Smooth muscle cell of the brain vasculature (primary cell): Measurements from ENCODE around the gene RFNG.

Source experiments
- DNase-seq: peaks from one replicate; pipeline ENCODE4 v3.0.0-alpha.2; 2012; ENCODE audit warnings: low read depth, low spot score

RFNG gene

GRCh38 chr17:82025401-82026107 is 26.1 kb downstream of the RFNG start:
- DNase-seq: no peak

GRCh38 chr17:82024859-82025258 is 26.8 kb downstream of the RFNG start:
- no peak for DNase-seq

DNA sequence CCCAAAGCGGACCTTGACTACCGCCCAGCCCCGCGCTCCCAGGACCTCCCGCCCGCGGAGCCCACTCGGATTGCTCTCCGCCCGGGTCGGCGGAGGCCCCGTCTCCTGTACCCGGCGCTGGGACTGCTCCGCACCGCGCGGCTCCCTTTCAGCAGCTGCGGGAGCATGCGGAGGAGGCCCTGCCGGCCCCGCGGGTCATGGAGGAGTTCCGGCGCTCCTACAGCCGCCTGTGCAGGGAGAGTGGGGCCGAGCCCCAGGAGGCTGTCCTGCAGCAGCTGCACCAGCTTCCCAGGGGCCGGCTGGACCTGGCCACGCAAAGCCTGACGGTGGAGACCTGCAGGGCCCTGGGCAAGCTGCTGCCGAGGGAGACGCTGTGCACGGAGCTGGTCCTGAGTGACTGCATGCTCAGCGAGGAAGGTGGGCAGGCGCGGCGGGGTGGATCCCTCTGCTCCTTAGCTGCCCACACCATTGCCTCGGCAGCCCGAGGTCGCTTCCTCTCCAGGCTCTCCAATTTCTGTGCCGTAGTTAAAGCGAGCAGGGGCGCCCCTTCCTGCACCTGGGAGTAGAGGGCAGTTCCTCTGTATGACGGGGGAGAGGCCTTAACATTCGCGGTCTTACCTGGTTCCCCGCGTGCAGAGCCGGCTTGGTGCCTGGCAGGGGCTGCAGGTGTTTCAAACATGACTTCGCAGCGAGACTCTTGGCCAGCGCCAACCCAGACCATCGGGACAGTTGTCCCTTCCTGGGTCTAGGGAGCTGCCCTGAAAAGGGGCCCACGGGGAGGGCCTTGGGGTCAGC is 28.0 kb downstream of the RFNG start:
- DNase-seq: no peak

- DNase-seq: peak; percentile 99
These were observed 28.6 kb downstream of the RFNG start, which contains the start of gene LRRC45 for GRCh38 chr17:82022981-82023446. Gene LRRC45, plus strand, starts transcription at chr17:82023305. Its CDS starts 339 bp downstream, at chr17:82023644.

DNA sequence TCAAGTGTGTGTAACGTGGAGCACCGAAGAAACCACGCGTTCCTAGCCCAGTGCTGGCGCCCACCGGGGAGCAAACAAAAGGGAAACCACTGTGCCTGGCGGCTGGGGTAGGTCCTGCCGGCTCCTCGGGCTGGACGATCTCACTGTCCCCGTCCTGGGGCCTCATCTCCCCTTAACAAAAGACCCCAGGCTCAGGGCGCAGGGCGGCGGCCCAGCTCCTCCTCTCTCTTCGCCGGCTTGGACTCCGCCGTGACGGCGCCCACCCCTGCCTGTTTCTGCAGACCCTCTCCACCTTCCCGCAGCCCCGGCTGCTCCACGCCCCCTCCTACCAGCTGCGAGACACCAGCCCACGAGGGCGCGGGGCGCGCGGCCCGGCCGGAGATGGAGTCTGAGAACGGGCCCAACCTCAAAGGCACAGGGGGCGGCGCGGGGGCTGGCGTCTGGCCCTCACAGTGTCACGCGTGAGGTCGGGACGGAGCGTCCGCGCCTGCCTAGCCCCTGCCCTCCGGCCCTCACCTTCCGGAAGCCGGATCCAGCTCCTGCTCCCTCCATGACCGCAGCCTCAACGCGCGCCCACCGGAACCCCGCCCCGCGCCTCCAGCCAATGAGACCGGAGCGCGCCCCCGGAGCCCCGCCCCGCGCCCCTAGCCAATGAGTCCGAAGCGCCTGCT is 29.2 kb downstream of the RFNG start, which contains the start of gene CENPX:
Gene CENPX (minus strand): TSS at position 569 of the 671 bp plus-strand sequence. CDS start 17 bp downstream, at position 552.
- DNase-seq: no peak

GRCh38 chr17:82021900-82022309 is 29.7 kb downstream of the RFNG start:
- no peak for DNase-seq

- DNase-seq: no peak
These were observed 30.3 kb downstream of the RFNG start for GRCh38 chr17:82021107-82021899.

DNA sequence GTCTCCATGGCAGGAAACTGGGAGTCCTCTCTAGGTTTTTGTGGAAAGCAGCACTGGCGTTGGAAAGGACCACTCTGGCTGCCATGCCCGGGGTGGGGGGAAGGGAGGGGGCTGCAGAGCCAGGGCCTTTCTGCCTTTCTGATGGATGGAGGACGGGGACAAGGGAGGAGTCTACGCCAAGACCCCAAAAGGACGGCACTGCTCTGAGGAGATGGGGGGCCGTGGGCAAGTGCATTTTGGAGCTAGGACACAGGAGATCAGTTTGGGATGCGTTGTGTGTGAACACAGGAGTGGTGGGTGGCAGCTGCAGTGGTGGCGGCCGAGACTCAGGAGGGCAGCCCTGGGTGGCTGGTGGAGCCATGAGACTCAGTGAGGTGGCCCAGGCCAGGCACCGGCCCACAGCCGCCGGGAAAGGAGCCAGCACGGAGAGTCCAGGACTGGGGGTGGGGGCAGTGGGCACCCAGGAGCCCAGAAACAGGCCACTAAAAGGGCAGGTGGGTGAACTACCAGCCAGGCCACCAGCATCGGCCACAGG is 31.0 kb downstream of the RFNG start:
- DNase-seq: no peak

- no peak for DNase-seq
These were observed 31.7 kb downstream of the RFNG start for GRCh38 chr17:82019690-82020571.

GRCh38 chr17:82018989-82019689 is 32.5 kb downstream of the RFNG start:
- no peak for DNase-seq

DNA sequence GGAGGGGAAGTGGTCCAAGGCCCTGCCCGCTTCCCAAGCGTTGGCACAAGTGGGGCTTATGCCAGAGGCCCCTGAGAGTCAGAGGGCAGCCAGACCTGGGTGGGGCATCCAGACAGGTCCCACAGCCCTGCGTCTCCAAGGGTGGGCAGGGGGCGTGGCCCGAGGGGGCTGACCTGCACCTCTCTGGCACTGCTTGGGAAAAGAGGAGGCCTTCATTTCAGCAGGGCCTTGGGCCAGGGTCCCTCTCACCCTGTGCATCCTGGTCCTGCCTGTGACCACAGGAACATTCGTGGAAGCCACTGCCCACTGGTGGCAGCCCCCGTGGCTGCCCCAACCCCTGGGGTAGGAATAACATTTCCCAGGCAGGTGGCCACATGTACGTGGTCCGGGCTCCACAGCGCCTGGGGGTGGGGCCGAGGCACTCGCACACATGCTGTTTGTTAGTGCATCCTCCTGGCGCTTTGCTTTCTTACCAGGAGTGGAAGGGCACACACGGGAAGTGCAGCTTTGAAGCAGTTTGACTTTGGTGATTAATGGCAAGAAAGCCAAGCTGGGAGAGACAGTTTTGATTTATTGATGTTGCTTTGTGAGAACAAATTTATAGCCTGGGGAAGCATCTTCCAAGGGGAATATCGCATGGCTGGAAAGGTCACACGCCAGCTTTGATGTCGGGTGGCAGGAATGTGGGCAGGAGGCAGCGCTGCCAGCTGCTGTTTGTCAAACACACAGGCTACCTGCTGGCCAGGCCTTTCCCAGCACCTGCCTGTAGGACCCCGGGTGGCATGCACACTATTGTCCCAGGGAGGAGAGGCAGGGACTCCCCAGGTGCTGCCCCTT is 33.2 kb downstream of the RFNG start:
- no peak for DNase-seq

- DNase-seq: no peak
These were observed 33.9 kb downstream of the RFNG start for GRCh38 chr17:82017612-82018151.

- DNase-seq: no peak
These were observed 34.6 kb downstream of the RFNG start for GRCh38 chr17:82016875-82017459.

- DNase-seq: no peak
These were observed 35.3 kb downstream of the RFNG start for GRCh38 chr17:82016061-82016874.

DNA sequence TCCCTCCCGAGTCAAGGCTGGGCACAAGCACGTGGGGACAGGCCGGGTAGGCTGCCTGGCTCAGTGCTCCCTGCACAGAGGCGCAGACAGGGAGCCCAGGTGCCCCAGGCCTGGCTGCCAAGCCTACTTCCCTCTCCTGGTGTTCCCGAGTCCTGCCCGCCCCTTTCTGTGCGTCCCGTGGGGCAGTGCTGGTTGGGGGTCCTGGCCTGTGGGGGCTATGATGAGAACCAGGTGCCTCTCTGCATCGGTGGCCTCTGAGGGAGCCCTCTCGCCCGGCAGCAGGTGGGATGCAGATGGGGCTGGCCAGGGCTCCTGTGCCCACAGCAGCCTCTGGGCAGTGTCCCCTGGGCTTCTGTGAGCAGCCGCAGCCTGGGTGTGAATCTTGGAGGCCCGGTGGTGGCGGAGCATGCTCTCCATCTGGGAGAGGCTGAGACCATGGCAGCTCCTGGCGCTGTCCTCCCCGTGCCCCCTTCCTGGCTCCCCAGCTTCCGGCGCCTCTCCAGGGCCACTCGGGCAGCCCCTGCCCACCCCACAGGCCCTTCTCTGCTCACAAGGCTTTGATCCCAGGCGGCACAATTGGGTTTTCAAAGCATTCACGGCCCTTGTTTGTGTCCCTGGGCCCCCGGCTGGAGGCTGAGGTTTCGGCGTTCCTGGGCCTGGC is 36.2 kb downstream of the RFNG start:
- DNase-seq: no peak

DNA sequence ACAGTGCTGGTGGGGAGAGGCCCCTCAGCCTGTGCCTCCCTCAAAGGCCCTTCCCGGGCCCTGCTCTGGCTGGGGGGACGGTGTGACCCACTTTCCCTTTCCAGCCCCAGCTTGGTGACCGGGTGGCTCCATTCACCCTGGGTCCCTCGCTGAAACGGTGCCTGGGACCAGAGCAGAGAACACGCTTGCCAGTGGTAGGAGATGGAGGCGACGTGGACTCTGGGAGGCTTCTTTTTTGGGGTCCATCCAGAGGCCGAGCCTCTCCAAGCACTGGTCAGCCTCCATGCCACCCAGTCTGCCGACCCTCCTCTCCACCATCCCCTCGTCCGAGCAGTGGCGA is 36.7 kb downstream of the RFNG start:
- DNase-seq: no peak

- DNase-seq: no peak
These were observed 37.2 kb downstream of the RFNG start for GRCh38 chr17:82014432-82014831.
